ENCODE results near the gene SRPX2.

GRCh38 chrX:100687128-100687527 is 43.1 kb downstream of the SRPX2 start:
- no peak for TF ChIP-seq CTCF (IDR thresholded peaks at IDR 0.05; ENCODE audit: insufficient read depth, low read length, poor library complexity, severe bottlenecking)
- TF ChIP-seq EZH2phosphoT487 (conservative IDR thresholded peaks at IDR 0.05; ENCODE audit: low read length): no peak
